Transverse colon (tissue), 4 donors: ENCODE data around the gene PI4K2A. TPM values are rescaled to one million over a fixed set of nuclear protein-coding genes. Genes with fewer than 3 reads are reported as not detected.

Experiments used
- DNase-seq: peaks from one replicate; pipeline ENCODE4 v3.0.0-alpha.2; 2019
- H3K27ac ChIP-seq, 4 donors: fragments of 200-600 bp; sonication (generic); 2 replicates each; pipeline ENCODE4 v1.5.1; 2016 to 2018; ENCODE audit warnings: inconsistent platforms in 4 of 4
- H3K27me3 ChIP-seq: fragments of 200-600 bp; sonication (generic); 2 replicates; pipeline ENCODE4 v1.5.1; 2017; ENCODE audit warnings: inconsistent platforms
- H3K36me3 ChIP-seq, 4 donors: fragments of 200-600 bp; sonication (generic); 2 replicates each; pipeline ENCODE4 v1.5.1; 2017 to 2019; ENCODE audit warnings: inconsistent platforms in 4 of 4
- H3K4me1 ChIP-seq, 4 donors: fragments of 200-600 bp; sonication (generic); 2 replicates each; pipeline ENCODE4 v1.5.1; 2017 to 2020; ENCODE audit warnings: inconsistent platforms in 4 of 4
- H3K4me3 ChIP-seq, 4 donors: fragments of 200-600 bp; sonication (generic); 1 replicate in 1 of 4; 2 replicates in 3 of 4; pipeline versions ENCODE4 v1.5.1 to v1.6.1; 2017 to 2019; ENCODE audit warnings: inconsistent platforms in 4 of 4
- H3K9me3 ChIP-seq, 2 donors: fragments of 200-600 bp; sonication (generic); 2 replicates each; pipeline ENCODE4 v1.5.1; 2017 to 2019; ENCODE audit warnings: inconsistent platforms in 2 of 2
- EP300 ChIP-seq: sonication (generic); formaldehyde crosslinking; IDR thresholded peaks from one replicate; pipeline ENCODE4 v1.6.1; 2017; ENCODE audit warnings: antibody characterized with exemption, low read depth
- POLR2A ChIP-seq: fragments of 450-650 bp; IDR thresholded peaks from one replicate; pipeline ENCODE4 v1.6.1; 2016; ENCODE audit warnings: antibody characterized with exemption, mild to moderate bottlenecking, moderate library complexity
- POLR2AphosphoS5 ChIP-seq, 3 donors: sonication (generic); formaldehyde crosslinking; IDR thresholded peaks; one replicate each; pipeline ENCODE4 v1.6.1; 2016; ENCODE audit warnings: antibody characterized with exemption in 3 of 3
- WGBS, 2 donors: methylation state at CpG; one replicate each; pipeline ENCODE4 v1.1.5; 2018; ENCODE audit warnings: low coverage in 1 of 2; 5-methylcytosine and 5-hydroxymethylcytosine counted together
- in situ Hi-C, 4 donors: fragments of 200-750 bp; cut with MboI; loops; one replicate each; pipeline versions ENCODE4 v1.15.0 to v1.15.1; 2017; ENCODE audit warnings: low sequenced_read_pairs in 3 of 4, low pct_ligation_motif_present in 1 of 4, low pct_unique_long_range_greater_than_20kb in 1 of 4
- intact Hi-C: fragments of 100-400 bp; cut with DNase I; formaldehyde crosslinking; loops from one replicate; pipeline ENCODE4 v1.15.1; 2023; ENCODE audit warnings: low total_unique reads
- total RNA-seq, 4 donors: library from RNA; depleted of rRNA; stranded (reverse); fragments of >200 nt; gene quantifications; one replicate each; pipeline ENCODE4 v1.1.0, GENCODE V29; 2016
- TF ChIP-seq, protein P1 (sequence below), 5 experiments: fragments of 200-600 bp in 3 of 5; fragments of 450-650 bp in 2 of 5; sonication (generic) in 3 of 5; IDR thresholded peaks; 1 replicate in 2 of 5; 2 replicates in 3 of 5; pipeline ENCODE4 v1.5.1; 2016 to 2017; ENCODE audit warnings: antibody characterized with exemption in 5 of 5, inconsistent platforms in 3 of 5, mild to moderate bottlenecking in 2 of 5, moderate library complexity in 1 of 5

Gene PI4K2A
- total RNA-seq, 4 donors from 2014 or later: 7.6 to 19.1 (median 11.3) TPM

DNA sequence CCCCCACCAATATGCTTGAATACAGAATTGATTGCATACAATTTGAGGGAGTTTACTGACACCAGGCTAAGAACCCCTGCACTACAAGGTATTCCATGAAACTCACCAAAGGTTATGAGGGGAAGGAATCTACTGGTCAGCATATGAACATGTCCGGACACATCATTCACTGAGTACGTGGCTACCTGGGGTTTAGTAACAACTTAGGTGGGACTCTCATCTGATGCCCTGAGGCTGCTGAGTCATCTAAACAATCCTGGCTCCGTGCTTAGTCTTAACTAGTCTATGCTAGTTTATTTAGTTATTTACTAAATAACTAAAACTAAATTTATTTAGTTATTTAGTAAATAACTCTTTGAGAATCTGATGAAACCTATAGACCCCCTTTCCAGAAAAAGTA is 11.3 kb downstream of the PI4K2A start:
- Histone ChIP-seq H3K9me3 (no peaks in the 10 kb centered on the region), H3K4me3 (no peak overlapping the region), H3K27me3 (no peaks in the 10 kb centered on the region), H3K36me3 (peaks cover 0 to 39% (median 1%) of the 10 kb centered on the region in 4 donors), H3K4me1 (peaks cover 0 to 11% (median 4%) of the 10 kb centered on the region in 4 donors), H3K27ac (no peak overlapping the region)
- intact Hi-C loops: no loop called here
- in situ Hi-C loops: no loop called here
- TF ChIP-seq, protein P1, sequence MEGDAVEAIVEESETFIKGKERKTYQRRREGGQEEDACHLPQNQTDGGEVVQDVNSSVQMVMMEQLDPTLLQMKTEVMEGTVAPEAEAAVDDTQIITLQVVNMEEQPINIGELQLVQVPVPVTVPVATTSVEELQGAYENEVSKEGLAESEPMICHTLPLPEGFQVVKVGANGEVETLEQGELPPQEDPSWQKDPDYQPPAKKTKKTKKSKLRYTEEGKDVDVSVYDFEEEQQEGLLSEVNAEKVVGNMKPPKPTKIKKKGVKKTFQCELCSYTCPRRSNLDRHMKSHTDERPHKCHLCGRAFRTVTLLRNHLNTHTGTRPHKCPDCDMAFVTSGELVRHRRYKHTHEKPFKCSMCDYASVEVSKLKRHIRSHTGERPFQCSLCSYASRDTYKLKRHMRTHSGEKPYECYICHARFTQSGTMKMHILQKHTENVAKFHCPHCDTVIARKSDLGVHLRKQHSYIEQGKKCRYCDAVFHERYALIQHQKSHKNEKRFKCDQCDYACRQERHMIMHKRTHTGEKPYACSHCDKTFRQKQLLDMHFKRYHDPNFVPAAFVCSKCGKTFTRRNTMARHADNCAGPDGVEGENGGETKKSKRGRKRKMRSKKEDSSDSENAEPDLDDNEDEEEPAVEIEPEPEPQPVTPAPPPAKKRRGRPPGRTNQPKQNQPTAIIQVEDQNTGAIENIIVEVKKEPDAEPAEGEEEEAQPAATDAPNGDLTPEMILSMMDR (IDR thresholded peaks at IDR 0.05): no peak
- TF ChIP-seq POLR2AphosphoS5 (IDR thresholded peaks at IDR 0.05): no peak
- TF ChIP-seq POLR2A: no peak
- DNase-seq: no peak
- 91 to 93% methylated on average over 3 of the region's 3 CpGs for WGBS, 2 donors

DNA sequence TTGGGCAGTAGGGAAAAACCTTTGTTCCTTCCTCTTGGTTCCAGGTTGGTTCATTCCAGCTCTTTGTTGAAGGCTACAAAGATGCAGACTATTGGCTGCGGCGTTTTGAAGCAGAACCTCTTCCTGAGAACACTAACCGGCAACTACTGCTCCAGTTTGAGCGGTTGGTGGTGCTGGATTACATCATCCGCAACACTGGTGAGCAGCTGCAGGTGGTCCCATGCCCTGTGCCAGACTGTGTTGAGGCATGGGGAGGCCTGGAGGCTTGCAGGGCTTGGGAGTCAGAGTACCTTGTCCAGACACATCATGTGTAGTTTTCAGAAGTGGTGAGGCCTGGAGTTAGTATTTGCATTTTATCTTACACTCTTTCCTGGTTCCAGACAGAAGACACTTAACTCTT is 16.3 kb downstream of the PI4K2A start:
- H3K36me3 ChIP-seq: peaks cover 0 to 47% (median 5%) of the 10 kb centered on the region in 4 donors
- in situ Hi-C loops: no loop called here
- TF ChIP-seq, protein P1 (IDR thresholded peaks at IDR 0.05): no peak
- no peak for TF ChIP-seq EP300
- TF ChIP-seq POLR2AphosphoS5 (IDR thresholded peaks at IDR 0.05): no peak
- TF ChIP-seq POLR2A: no peak
- intact Hi-C loops: no loop called here
- H3K27ac ChIP-seq: no peak overlapping the region
- no peaks in the 10 kb centered on the region for H3K27me3 ChIP-seq
- DNase-seq: no peak
- WGBS, 2 donors: 97% methylated on average over 5 of the region's 5 CpGs; no CpG with 5 or more reads in 1 of the 2 donors
- no peaks in the 10 kb centered on the region for H3K9me3 ChIP-seq
- H3K4me3 ChIP-seq: no peak overlapping the region
- H3K4me1 ChIP-seq: no peaks in the 10 kb centered on the region

DNA sequence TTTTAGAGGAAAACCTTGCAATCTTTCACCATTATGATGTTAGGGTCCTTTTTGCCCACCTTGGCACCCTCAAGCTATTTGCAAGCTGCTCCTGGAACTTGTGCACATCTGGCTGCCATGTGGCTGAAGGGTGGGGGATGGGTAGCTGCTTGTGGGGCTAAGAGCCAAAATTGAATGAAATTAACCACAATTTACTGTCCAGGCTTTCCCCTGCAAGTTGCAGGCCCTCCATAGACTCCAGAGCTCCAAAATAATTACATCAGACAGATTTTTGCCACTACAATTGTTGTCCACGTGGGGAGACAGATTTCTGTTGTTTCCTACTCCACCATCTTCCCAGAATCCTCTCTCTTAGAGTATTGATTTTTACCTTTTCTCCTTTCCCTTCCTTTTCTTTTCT is 19.1 kb downstream of the PI4K2A start:
- TF ChIP-seq, protein P1 (IDR thresholded peaks at IDR 0.05): no peak
- TF ChIP-seq POLR2A (no peak), POLR2AphosphoS5 (IDR thresholded peaks at IDR 0.05) (no peak), EP300 (no peak)
- peaks cover 0 to 25% (median 5%) of the 10 kb centered on the region in 4 donors for H3K36me3 ChIP-seq
- H3K4me1 ChIP-seq: peaks cover 0 to 7% (median 3%) of the 10 kb centered on the region in 4 donors
- intact Hi-C loops: no loop called here
- H3K27ac ChIP-seq: no peak overlapping the region
- no peak for DNase-seq
- in situ Hi-C loops: no loop called here
- no peaks in the 10 kb centered on the region for H3K9me3 ChIP-seq
- no peak overlapping the region for H3K4me3 ChIP-seq
- WGBS, 2 donors: 57 to 64% methylated on average over 1 of the region's 1 CpG
- no peaks in the 10 kb centered on the region for H3K27me3 ChIP-seq

DNA sequence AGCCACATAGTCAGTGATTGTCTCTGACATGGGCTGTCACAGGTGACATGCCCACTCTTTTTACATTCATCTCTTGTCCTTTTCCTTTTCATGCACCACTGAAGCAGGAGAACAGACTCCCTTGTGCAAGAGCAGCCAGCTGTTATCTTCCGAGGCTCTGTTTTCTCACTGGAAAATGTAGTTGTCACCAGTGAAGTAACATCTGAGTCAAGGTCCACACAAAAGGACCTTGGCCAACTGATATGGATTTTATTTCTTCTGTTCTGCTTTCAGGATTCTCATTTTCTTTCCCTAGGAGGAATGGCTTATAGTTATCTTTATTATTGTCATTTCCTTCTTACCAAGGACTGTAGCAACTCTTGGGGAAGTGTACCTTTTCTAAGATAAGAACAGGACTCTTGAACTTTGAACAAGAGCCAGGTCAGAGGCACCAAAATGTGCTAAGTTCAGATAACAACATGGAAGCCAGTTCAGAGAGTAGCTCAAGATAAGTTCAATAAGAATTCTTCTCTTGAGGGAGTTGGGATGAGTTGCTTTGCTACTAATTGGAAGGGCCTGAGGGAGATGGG is 23.9 kb downstream of the PI4K2A start:
- in situ Hi-C loops: no loop called here

More for the DNA sequence above, 23.9 kb downstream of the PI4K2A start:
- Histone ChIP-seq H3K4me1 (peaks cover 0 to 15% (median 5%) of the 10 kb centered on the region in 4 donors), H3K4me3 (no peak overlapping the region), H3K27me3 (no peaks in the 10 kb centered on the region), H3K36me3 (peaks cover 0 to 18% (median 3%) of the 10 kb centered on the region in 4 donors), H3K27ac (peak overlapping the region; percentile 54 to 65 (median 58)), H3K9me3 (no peaks in the 10 kb centered on the region)
- intact Hi-C loops: no loop called here
- DNase-seq: no peak
- 33 to 52% methylated on average over 1 of the region's 1 CpG for WGBS, 2 donors
- TF ChIP-seq POLR2AphosphoS5 (IDR thresholded peaks at IDR 0.05) (no peak), EP300 (no peak), POLR2A (no peak)
- TF ChIP-seq, protein P1 (IDR thresholded peaks at IDR 0.05): no peak
